GM12865 (cell line): Measurements from ENCODE around the gene PPCDC.

Experiments
- DNase-seq: peaks from one replicate; pipeline ENCODE4 v3.0.0; 2010; ENCODE audit warnings: low read depth
- H3K4me3 ChIP-seq: 2 replicates; pipeline ENCODE4 v1.5.1; 2011; ENCODE audit warnings: mild to moderate bottlenecking, low read depth, low read length, control low read depth
- TF ChIP-seq, protein P1 (sequence below): IDR thresholded peaks from 2 replicates; pipeline ENCODE4 v1.5.1; 2011; ENCODE audit warnings: low read length, control low read depth, low read depth, inconsistent platforms; ENCODE audit not compliant: insufficient read depth; ENCODE audit errors: missing control alignments

The PPCDC gene

DNA sequence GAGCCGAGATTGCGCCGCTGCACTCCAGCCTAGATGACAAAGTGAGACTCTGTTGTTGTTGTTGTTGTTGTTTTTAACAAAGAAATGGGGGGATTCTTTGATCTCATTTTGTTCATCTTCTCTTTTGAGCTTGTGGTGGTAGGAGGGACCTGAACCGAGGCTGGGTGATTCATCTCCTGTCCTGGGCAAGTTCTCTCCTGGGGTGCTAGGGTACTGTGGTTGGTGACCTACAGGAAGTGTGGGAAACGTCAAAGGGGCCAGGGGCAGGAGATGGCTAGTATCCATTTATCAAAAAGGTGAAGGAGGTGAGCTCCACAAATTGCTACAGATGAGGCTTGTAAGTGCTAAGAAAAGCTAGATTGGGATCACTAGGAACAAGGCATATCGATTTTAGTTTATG is 14.3 kb downstream of the PPCDC start:
- no peak overlapping the region for H3K4me3 ChIP-seq
- DNase-seq: no peak
- TF ChIP-seq, protein P1, sequence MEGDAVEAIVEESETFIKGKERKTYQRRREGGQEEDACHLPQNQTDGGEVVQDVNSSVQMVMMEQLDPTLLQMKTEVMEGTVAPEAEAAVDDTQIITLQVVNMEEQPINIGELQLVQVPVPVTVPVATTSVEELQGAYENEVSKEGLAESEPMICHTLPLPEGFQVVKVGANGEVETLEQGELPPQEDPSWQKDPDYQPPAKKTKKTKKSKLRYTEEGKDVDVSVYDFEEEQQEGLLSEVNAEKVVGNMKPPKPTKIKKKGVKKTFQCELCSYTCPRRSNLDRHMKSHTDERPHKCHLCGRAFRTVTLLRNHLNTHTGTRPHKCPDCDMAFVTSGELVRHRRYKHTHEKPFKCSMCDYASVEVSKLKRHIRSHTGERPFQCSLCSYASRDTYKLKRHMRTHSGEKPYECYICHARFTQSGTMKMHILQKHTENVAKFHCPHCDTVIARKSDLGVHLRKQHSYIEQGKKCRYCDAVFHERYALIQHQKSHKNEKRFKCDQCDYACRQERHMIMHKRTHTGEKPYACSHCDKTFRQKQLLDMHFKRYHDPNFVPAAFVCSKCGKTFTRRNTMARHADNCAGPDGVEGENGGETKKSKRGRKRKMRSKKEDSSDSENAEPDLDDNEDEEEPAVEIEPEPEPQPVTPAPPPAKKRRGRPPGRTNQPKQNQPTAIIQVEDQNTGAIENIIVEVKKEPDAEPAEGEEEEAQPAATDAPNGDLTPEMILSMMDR: no peak

DNA sequence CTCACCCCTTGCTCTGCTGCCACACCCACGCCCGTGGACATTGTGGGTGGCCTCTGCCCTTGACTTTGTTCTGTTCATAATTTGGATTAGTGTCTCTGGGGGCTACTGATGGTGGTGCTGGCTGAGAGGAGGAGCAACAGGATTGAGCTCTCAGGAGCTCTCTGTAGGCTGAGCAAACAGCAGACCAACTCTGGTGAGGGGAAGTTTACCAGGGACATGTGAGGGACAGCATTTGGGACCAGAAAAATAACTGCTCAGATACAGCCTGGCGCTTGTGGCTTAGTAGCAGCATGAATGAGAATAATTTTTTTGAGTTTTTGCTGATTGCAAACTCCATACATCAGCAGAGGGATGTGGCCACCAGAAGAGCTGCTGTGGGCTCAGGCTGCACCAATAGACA is 14.8 kb downstream of the PPCDC start:
- TF ChIP-seq, protein P1: no peak
- H3K4me3 ChIP-seq: no peak overlapping the region
- DNase-seq: no peak

DNA sequence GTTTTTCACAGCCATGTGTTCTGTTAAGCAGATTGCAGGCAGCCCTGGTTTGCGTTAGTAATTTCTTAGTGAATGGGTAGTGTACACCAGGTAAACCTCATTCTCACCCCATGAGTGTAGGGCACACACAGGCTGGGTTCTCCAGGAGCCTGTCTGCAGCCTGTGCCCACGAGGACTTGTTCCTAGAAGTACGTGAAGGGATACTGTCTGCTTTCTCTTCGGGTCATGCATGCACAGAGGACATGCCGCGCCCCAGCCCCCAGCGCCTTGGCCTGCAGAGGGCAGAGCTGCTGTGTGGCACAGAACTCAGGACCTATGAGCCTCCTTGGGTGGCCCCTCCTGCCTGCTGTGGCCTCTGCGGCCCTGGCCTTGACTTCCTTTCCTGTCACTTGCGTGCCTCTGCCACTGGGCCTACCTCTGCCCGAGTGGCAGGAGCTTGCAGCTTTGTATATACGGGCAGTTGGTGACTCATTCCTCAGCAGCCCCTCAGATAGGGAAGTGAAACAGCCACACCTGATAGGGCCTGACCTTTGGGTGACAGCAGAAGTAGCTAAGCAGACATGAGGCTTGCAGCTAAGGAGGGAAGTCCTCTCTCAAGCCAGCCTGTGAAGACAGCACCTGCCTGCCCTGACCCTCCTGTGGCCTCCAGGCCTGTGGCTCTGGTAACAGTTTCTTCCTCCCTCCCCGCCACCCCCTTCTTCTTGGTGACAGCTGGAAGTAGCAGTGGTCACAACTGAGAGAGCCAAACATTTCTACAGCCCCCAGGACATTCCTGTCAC is 19.5 kb downstream of the PPCDC start:
- peak overlapping the region; percentile 57 for H3K4me3 ChIP-seq
- peak; percentile 100 for DNase-seq
- TF ChIP-seq, protein P1: peak; percentile 85

DNA sequence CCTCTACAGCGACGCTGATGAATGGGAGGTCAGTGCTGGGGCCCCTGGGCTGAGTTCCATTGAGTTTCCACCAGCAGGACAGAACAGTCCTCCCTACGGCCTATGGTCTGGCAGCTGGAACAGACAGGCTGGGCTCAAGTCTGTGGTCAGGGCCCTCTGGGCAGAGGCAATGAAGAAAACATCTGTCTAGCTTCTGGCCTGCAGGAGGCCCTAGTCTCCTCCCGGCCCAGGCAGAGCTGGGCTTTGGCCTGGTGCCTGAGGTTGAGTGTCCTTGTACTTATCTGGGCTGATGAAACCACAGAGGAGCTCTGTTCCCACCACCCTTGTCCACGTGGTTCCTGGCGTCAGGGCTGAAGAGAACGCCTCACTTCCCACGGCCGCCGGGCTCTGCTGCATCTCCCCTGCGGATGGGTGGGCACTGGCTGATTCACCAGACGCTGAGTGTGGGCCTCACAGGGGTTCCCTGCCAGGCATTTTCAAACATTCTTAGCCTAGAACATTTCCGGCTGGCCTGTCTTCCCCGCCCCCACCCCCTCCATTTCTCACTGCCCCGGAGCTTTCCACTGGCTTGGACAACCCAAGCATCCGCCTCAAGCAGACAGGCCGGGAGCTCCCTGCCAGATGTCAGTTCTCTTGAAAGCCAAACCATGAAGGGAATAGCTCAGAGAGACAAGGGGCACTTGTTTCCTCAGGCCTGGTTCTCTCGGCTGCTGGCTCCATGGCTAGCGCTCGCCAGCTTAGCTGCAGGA is 20.3 kb downstream of the PPCDC start:
- DNase-seq: peak; percentile 97
- TF ChIP-seq, protein P1: peak; percentile 38

GRCh38 chr15:75044258-75044878 is 21.0 kb downstream of the PPCDC start:
- peak overlapping the region; percentile 57 for H3K4me3 ChIP-seq
- peak; percentile 48 for DNase-seq
- TF ChIP-seq, protein P1: no peak

More for the DNA sequence above, 20.3 kb downstream of the PPCDC start:
- peak overlapping the region; percentile 57 for H3K4me3 ChIP-seq

DNA sequence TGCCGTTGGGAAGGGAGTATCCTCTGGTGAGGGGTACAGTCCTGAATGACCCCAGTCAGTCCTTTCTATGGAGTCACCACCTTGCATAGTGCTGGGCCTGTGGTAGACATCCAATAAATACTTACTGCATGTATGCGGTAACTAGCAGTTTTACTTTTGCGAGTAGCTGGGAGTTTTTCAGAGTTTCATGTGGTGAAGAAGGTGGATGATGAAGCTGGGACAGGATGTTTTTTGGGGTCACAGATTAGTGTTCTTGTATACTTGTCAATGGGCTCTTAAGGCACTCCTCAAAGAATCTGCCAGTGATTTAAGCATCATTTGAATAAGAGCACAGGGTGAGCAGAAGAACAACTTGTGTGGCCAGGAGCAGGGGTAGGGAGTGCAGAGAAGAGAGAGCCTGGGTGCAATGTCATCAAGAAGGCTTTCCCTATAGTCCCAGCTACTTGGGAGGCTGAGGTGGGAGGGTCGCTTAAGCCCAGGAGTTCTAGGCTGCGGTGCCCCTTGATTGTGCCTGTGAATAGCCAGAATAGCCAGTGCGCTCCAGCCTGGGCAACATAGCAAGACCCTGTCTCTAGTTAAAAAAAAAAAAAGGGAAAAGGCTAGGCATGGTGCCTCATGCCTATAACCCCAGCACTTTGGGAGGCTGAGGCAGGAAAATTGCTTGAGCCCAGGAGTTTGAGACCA is 22.1 kb downstream of the PPCDC start:
- TF ChIP-seq, protein P1: no peak
- DNase-seq: peak; percentile 93
- peak overlapping the region; percentile 57 for H3K4me3 ChIP-seq
